Measurements from ENCODE around the gene ANKAR.
A peak's percentile ranks its signal among the peaks of the same experiment; 100 is the strongest.
"Not testable (repeated sequence)": the region's sequence is repeated elsewhere in the genome, so short reads cannot be mapped to it uniquely, and the experiment has no call there.

ANKAR gene

GRCh38 chr2:189674374-189675112 is at the start of gene ANKAR:
TSS of gene ANKAR (plus strand) at chr2:189674670. CDS start at chr2:189676491, 1,821 bp downstream.
- DNase-seq, result peak; percentile 86

- no peak for DNase-seq
Observed at GRCh38 chr2:189625636-189626035, 48.8 kb upstream of the ANKAR start.

- DNase-seq, result no peak
Observed at GRCh38 chr2:189627789-189628188, 46.7 kb upstream of the ANKAR start.

- DNase-seq, result no peak
Observed at GRCh38 chr2:189628817-189629530, 45.5 kb upstream of the ANKAR start.

- DNase-seq, result no peak
Observed at GRCh38 chr2:189629531-189630453, 44.7 kb upstream of the ANKAR start.

- no peak for DNase-seq
Observed at GRCh38 chr2:189631849-189632248, 42.6 kb upstream of the ANKAR start.

- DNase-seq, result peak; percentile 11
Observed at GRCh38 chr2:189633392-189633811, 41.1 kb upstream of the ANKAR start.

- DNase-seq, result no peak
Observed at GRCh38 chr2:189635353-189635752, 39.1 kb upstream of the ANKAR start.

GRCh38 chr2:189638301-189639006 is 36.0 kb upstream of the ANKAR start:
- DNase-seq, result no peak

GRCh38 chr2:189639007-189639609 is 35.4 kb upstream of the ANKAR start:
- no peak for DNase-seq

GRCh38 chr2:189641002-189641401 is 33.5 kb upstream of the ANKAR start:
- DNase-seq, result no peak

- DNase-seq, result peak; percentile 62
Observed at GRCh38 chr2:189641590-189641989, 32.9 kb upstream of the ANKAR start.

GRCh38 chr2:189646521-189646920 is 27.9 kb upstream of the ANKAR start:
- no peak for DNase-seq

- DNase-seq, result no peak
Observed at GRCh38 chr2:189648846-189649509, 25.5 kb upstream of the ANKAR start.

GRCh38 chr2:189651284-189651683 is 23.2 kb upstream of the ANKAR start:
- DNase-seq, result no peak

- DNase-seq, result not testable (repeated sequence)
Observed at GRCh38 chr2:189653464-189653863, 21.0 kb upstream of the ANKAR start.

- no peak for DNase-seq
Observed at GRCh38 chr2:189654641-189655040, 19.8 kb upstream of the ANKAR start.

GRCh38 chr2:189657867-189658266 is 16.6 kb upstream of the ANKAR start:
- DNase-seq, result peak; percentile 54

- DNase-seq, result peak; percentile 34
Observed at GRCh38 chr2:189658306-189659212, 15.9 kb upstream of the ANKAR start.

GRCh38 chr2:189659734-189660133 is 14.7 kb upstream of the ANKAR start:
- DNase-seq, result no peak

- DNase-seq, result no peak
Observed at GRCh38 chr2:189660803-189661147, 13.7 kb upstream of the ANKAR start.
